H1 (cell line): Measurements from ENCODE around the gene MTMR6. TPM values are rescaled to one million over a fixed set of nuclear protein-coding genes. Genes with fewer than 3 reads are reported as not detected.

Experiments used
- CTCF ChIA-PET: fragments of 300-600 bp; sonication (Branson Sonifier 250); formaldehyde crosslinking; loops from one replicate; lab custom pipeline; 2021; ENCODE audit not compliant: partially characterized antibody; lab: Charles Lee
- POLR2A ChIA-PET: fragments of 300-600 bp; sonication (Branson Sonifier 250); formaldehyde crosslinking; loops from one replicate; lab custom pipeline; 2021; ENCODE audit warnings: inconsistent platforms; ENCODE audit not compliant: partially characterized antibody; lab: Charles Lee
- DNase-seq, 2 experiments: peaks; one replicate each; pipeline versions ENCODE4 v3.0.0 to v3.0.0-alpha.2; 2010 to 2022; ENCODE audit warnings: low spot score in 2 of 2, low read depth in 1 of 2, mixed read lengths in 1 of 2
- FAIRE-seq: peaks from 2 replicates; lab custom pipeline; 2011; peaks lifted over from hg19 to GRCh38; lab: Jason Lieb, UNC
- H2AFZ ChIP-seq: 2 replicates; pipeline ENCODE4 v1.8.1; 2012; ENCODE audit warnings: low read length, inconsistent platforms
- H2AK5ac ChIP-seq: 2 replicates; pipeline ENCODE4 v1.6.1; 2013; ENCODE audit warnings: low read depth, low read length
- H2BK120ac ChIP-seq: replicated peaks from 2 replicates; pipeline ENCODE3; 2013; ENCODE audit warnings: low read depth, low read length, inconsistent platforms
- H2BK12ac ChIP-seq: 2 replicates; pipeline ENCODE4 v1.6.1; 2013; ENCODE audit warnings: low read depth, low read length
- H2BK15ac ChIP-seq: 2 replicates; pipeline ENCODE4 v1.6.1; 2013; ENCODE audit warnings: low read length
- H2BK20ac ChIP-seq: 2 replicates; pipeline ENCODE4 v1.6.1; 2013; ENCODE audit warnings: low read length
- H2BK5ac ChIP-seq: 2 replicates; pipeline ENCODE4 v1.6.1; 2013; ENCODE audit warnings: low read depth, low read length
- H3K14ac ChIP-seq: 2 replicates; pipeline ENCODE4 v1.6.1; 2013; ENCODE audit warnings: inconsistent platforms; ENCODE audit not compliant: insufficient read length
- H3K18ac ChIP-seq: 2 replicates; pipeline ENCODE4 v1.6.1; 2013; ENCODE audit warnings: low read length; ENCODE audit errors: extremely low read depth
- H3K23ac ChIP-seq: 2 replicates; pipeline ENCODE4 v1.6.1; 2013; ENCODE audit warnings: inconsistent platforms; ENCODE audit not compliant: insufficient read length
- H3K23me2 ChIP-seq: 2 replicates; pipeline ENCODE4 v1.6.1; 2013; ENCODE audit warnings: low read depth, low read length
- H3K27ac ChIP-seq: 2 replicates; pipeline ENCODE4 v1.6.1; 2011; ENCODE audit warnings: low read depth, low read length, inconsistent platforms
- H3K27me3 ChIP-seq, 4 experiments: replicated peaks in 1 of 4; 1 replicate in 1 of 4; 2 replicates in 3 of 4; pipeline versions ENCODE4 v1.6.1 to v1.8.1; 2011 to 2013; ENCODE audit warnings: low read length in 3 of 4, mild to moderate bottlenecking in 3 of 4, inconsistent platforms in 2 of 4, mixed read lengths in 2 of 4, moderate library complexity in 1 of 4; ENCODE audit not compliant: control insufficient read depth in 3 of 4, insufficient read depth in 3 of 4; ENCODE audit errors: extremely low read depth in 1 of 4
- H3K36me3 ChIP-seq, 4 experiments: 2 replicates each; pipeline versions ENCODE4 v1.6.1 to v1.8.1; 2011 to 2013; ENCODE audit warnings: mild to moderate bottlenecking in 4 of 4, low read length in 3 of 4, moderate library complexity in 2 of 4, control low read depth in 1 of 4, inconsistent platforms in 1 of 4; ENCODE audit not compliant: insufficient read depth in 4 of 4, control insufficient read depth in 2 of 4
- H3K4ac ChIP-seq: replicated peaks from 2 replicates; pipeline ENCODE3; 2013; ENCODE audit warnings: low read length, low read depth, mixed read lengths, inconsistent platforms; ENCODE audit not compliant: insufficient read length
- H3K4me1 ChIP-seq, 4 experiments: replicated peaks in 1 of 4; 1 replicate in 1 of 4; 2 replicates in 3 of 4; pipeline versions ENCODE4 v1.6.1 to v1.8.1; 2011 to 2013; ENCODE audit warnings: low read length in 3 of 4, inconsistent platforms in 2 of 4, mixed read lengths in 1 of 4; ENCODE audit not compliant: insufficient read depth in 4 of 4, control insufficient read depth in 3 of 4
- H3K4me2 ChIP-seq, 2 experiments: 2 replicates each; pipeline versions ENCODE4 v1.6.1 to v1.8.1; 2011 to 2013; ENCODE audit warnings: low read depth in 2 of 2, low read length in 2 of 2, control low read depth in 1 of 2, inconsistent platforms in 1 of 2, mild to moderate bottlenecking in 1 of 2; ENCODE audit not compliant: insufficient read depth in 1 of 2
- H3K4me3 ChIP-seq, 4 experiments: fragments of 200-600, 300-600 bp in 1 of 4; sonication (generic), shearing (Covaris generic), sonication (Bioruptor Twin) in 1 of 4; 2 replicates each; pipeline versions ENCODE4 v1.5.1 to v1.8.1; 2011 to 2016; ENCODE audit warnings: low read length in 4 of 4, low read depth in 3 of 4, control low read depth in 2 of 4, inconsistent platforms in 2 of 4, mild to moderate bottlenecking in 2 of 4, mixed read lengths in 1 of 4, moderate library complexity in 1 of 4; ENCODE audit not compliant: insufficient read depth in 2 of 4; ENCODE audit errors: extremely low read depth in 1 of 4
- H3K56ac ChIP-seq: replicated peaks from 2 replicates; pipeline ENCODE3; 2013; ENCODE audit warnings: low read depth, mild to moderate bottlenecking, mixed read lengths, low read length, inconsistent platforms; ENCODE audit not compliant: insufficient read length
- H3K79me1 ChIP-seq: 2 replicates; pipeline ENCODE4 v1.6.1; 2013; ENCODE audit warnings: low read depth, low read length, control low read depth
- H3K79me2 ChIP-seq, 2 experiments: 2 replicates each; pipeline versions ENCODE4 v1.6.1 to v1.8.1; 2012 to 2013; ENCODE audit warnings: low read length in 2 of 2, mild to moderate bottlenecking in 2 of 2, inconsistent platforms in 1 of 2; ENCODE audit not compliant: insufficient read depth in 2 of 2, control insufficient read depth in 1 of 2
- H3K9ac ChIP-seq, 4 experiments: replicated peaks in 1 of 4; 1 replicate in 1 of 4; 2 replicates in 3 of 4; pipeline versions ENCODE4 v1.6.1 to v1.8.1; 2011 to 2013; ENCODE audit warnings: low read depth in 3 of 4, low read length in 3 of 4, control low read depth in 2 of 4, mild to moderate bottlenecking in 2 of 4, moderate library complexity in 2 of 4, inconsistent platforms in 1 of 4; ENCODE audit errors: extremely low read depth in 1 of 4
- H3K9me3 ChIP-seq, 2 experiments: 2 replicates each; pipeline versions ENCODE4 v1.6.1 to v1.8.1; 2012 to 2013; ENCODE audit warnings: mild to moderate bottlenecking in 2 of 2, moderate library complexity in 2 of 2, control low read depth in 1 of 2, inconsistent platforms in 1 of 2, low read depth in 1 of 2, low read length in 1 of 2, mixed read lengths in 1 of 2; ENCODE audit not compliant: insufficient read depth in 2 of 2
- H4K20me1 ChIP-seq, 2 experiments: replicated peaks in 1 of 2; 2 replicates each; pipeline versions ENCODE3 to v1.8.1; 2011 to 2013; ENCODE audit warnings: inconsistent platforms in 2 of 2, low read length in 2 of 2, mild to moderate bottlenecking in 1 of 2; ENCODE audit not compliant: insufficient read depth in 2 of 2, control insufficient read depth in 1 of 2
- H4K5ac ChIP-seq: 2 replicates; pipeline ENCODE4 v1.6.1; 2013; ENCODE audit warnings: low read length, low read depth, mixed read lengths, inconsistent platforms; ENCODE audit not compliant: insufficient read length
- H4K8ac ChIP-seq: 2 replicates; pipeline ENCODE4 v1.8.0; 2013; ENCODE audit warnings: mild to moderate bottlenecking, moderate library complexity, low read length, inconsistent platforms; ENCODE audit not compliant: insufficient read depth; ENCODE audit errors: extremely low read depth
- H4K91ac ChIP-seq: replicated peaks from 2 replicates; pipeline ENCODE3; 2013; ENCODE audit warnings: low read length, mixed read lengths, inconsistent platforms; ENCODE audit not compliant: insufficient read length
- TCF12 ChIP-seq: IDR thresholded peaks from 2 replicates; pipeline ENCODE4 v1.6.1; 2011; ENCODE audit warnings: low read depth, mild to moderate bottlenecking, low read length
- WGBS, 2 experiments: shearing (Covaris generic) in 1 of 2; methylation state at CpG; one replicate each; pipeline versions ENCODE4 v1.1.6 to v1.1.7; 2013 to 2015; ENCODE audit warnings: low lambda C conversion rate in 2 of 2, mixed read lengths in 2 of 2, inconsistent platforms in 1 of 2, low coverage in 1 of 2, missing lambda C conversion rate in 1 of 2; ENCODE audit not compliant: insufficient replicate concordance in 2 of 2, insufficient coverage in 1 of 2, insufficient read length in 1 of 2; ENCODE audit errors: extremely low coverage in 1 of 2, missing lambda C conversion rate in 1 of 2; 5-methylcytosine and 5-hydroxymethylcytosine counted together
- polyA plus RNA-seq, 7 experiments: library from polyadenylated mRNA; depleted of rRNA in 3 of 7; stranded (reverse) in 5 of 7; unstranded in 2 of 7; fragments of >200 nt in 5 of 7; fragments of 200-250 nt in 2 of 7; gene quantifications; 1 replicate in 5 of 7; 2 replicates in 1 of 7; 4 replicates in 1 of 7; pipeline versions ENCODE4 v1.2.1 to v1.2.3, GENCODE V29; 2011 to 2013; ENCODE audit warnings: missing spikeins in 2 of 7, mixed read lengths in 2 of 7
- total RNA-seq: library from RNA; stranded (reverse); fragmentation: NEBNext Ultra II Directional; extraction: Animal tissue kit (Norgen Biotek cat#: 25700); gene quantifications from 2 replicates; pipeline ENCODE4 v1.2.1, GENCODE V29; 2021

Gene MTMR6
- total and polyA plus RNA-seq, 2 of the 8 experiments (the other 6 are each of a cell fraction or from before 2014, with no cell fraction given), result 2.1 to 8.4 TPM

GRCh38 chr13:25335856-25336255 is 48.6 kb upstream of the MTMR6 start:
- H3K27ac ChIP-seq, result no peak overlapping the region
- no peak for DNase-seq
- no peak for FAIRE-seq
- no peak for TF ChIP-seq TCF12

More at GRCh38 chr13:25335856-25336255, 48.6 kb upstream of the MTMR6 start:
- Histone ChIP-seq H3K18ac (no peak overlapping the region), H3K9ac (no peak overlapping the region), H2BK15ac (no peak overlapping the region), H3K36me3 (peaks cover 5 to 55% (median 15%) of the 10 kb centered on the region in 4 experiments), H3K56ac (no peak overlapping the region), H2BK5ac (no peak overlapping the region), H3K9me3 (no peaks in the 10 kb centered on the region), H3K14ac (no peak overlapping the region), H2BK20ac (no peak overlapping the region), H3K27me3 (no peaks in the 10 kb centered on the region), H3K79me1 (no peaks in the 10 kb centered on the region), H4K20me1 (peaks cover 0 to 3% of the 10 kb centered on the region in 2 experiments), H2AK5ac (no peak overlapping the region), H4K91ac (no peak overlapping the region), H4K8ac (no peak overlapping the region), H3K79me2 (no peaks in the 10 kb centered on the region), H3K23ac (no peak overlapping the region), H3K4me2 (no peak overlapping the region), H3K4ac (no peak overlapping the region), H2AFZ (no peak overlapping the region), H3K4me1 (no peaks in the 10 kb centered on the region), H3K23me2 (no peaks in the 10 kb centered on the region), H4K5ac (no peak overlapping the region), H3K4me3 (no peak overlapping the region), H2BK12ac (no peak overlapping the region), H2BK120ac (no peak overlapping the region)
- POLR2A ChIA-PET, result no interaction called here
- CTCF ChIA-PET, result interaction anchor here (1.6 kb wide), 1 partner anchor 252 kb away, joined by 3 read pairs; no protein-coding TSS in a partner anchor
- 98% methylated on average over 3 of the region's 3 CpGs; no CpG with 5 or more reads in 1 of the 2 experiments for WGBS, 2 experiments
